GM12892 (cell line): ENCODE results near the gene PCBP2.

ENCODE experiments used
- POLR2A ChIP-seq: IDR thresholded peaks from 2 replicates; pipeline ENCODE4 v1.6.1; 2011; ENCODE audit warnings: low read depth, low read length, control low read depth
- POLR2AphosphoS5 ChIP-seq: IDR thresholded peaks from 2 replicates; pipeline ENCODE4 v1.6.1; 2011; ENCODE audit warnings: low read depth, low read length, control low read depth

DNA sequence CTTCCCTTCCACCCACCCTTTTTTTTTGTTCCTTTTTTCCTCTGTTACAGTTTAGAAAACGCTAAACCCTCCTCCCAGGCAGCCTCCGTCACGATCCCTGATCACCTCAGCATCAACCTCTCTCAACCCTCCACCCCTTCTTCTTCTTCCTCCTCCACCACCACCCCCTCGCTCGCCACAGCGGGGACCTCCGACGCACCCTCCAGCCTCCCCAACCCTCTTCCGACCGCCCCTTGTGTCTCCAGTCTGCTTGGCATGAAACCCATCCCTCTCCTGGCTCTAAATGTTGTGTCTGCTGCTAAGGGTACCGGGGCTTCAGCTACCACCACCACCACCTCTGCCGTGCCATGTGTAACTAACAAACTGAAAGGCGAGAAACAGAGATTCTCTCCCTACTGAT, 22.9 kb downstream of the PCBP2 start:
- TF ChIP-seq POLR2AphosphoS5 (no peak), POLR2A (peak; percentile 35; the same call in 1 of the 2 replicates)
